Right lobe of liver (tissue), 4 donors: Measurements from ENCODE around the gene DGKI.

ENCODE experiments used
- POLR2A ChIP-seq: fragments of 450-650 bp; IDR thresholded peaks from one replicate; pipeline ENCODE4 v1.6.1; 2017; ENCODE audit warnings: antibody characterized with exemption, mild to moderate bottlenecking
- TF ChIP-seq, protein P1 (sequence below), 4 donors: fragments of 200-600 bp in 3 of 4; fragments of 450-650 bp in 1 of 4; IDR thresholded peaks; one replicate each; pipeline versions ENCODE4 v1.5.1 to v1.8.0; 2016 to 2022; ENCODE audit warnings: antibody characterized with exemption in 4 of 4, mild to moderate bottlenecking in 2 of 4
- donor health status: DM: no; HTN: no; CAD: no.
- donor health status: DM: no; HTN: no; CAD: no.
- donor health status: DM: no; HTN: yes; CAD: no.

DNA sequence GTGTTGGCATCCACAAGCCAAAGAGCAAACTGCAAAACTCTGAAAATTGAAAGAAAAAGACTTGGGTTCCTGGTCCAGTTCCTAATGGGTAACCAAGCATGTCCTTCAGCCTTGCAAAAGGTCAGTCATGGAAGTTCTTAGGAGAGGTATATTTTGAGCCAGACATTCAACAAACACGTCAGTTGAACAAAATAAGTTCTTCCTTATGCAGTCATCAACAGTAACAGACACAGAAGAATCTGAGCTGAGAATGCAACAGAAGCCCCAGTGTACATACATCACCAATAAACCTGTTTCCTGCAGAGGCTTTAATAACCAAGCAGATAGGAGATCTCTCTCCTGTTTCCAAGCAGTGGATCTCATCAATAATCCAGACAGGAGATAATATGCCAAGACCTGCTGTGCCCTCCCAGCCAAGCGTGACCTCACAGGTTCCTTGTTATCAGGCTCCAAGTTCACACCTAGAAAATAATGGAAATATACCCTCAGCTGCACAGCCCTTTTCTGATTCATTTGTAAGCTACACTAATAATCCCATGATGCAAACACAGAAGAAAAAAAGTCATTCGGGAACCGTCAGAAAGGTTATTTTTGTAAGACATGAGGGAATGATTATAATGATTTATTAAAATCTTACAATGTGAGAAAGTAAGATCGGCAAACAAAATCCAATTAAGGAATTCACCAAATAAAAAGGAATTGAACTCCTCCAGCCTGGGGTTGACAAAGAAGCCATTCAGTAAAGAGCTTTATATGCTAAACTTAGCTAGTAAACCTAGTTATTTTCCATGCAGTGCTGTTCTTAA, 90.7 kb downstream of the DGKI start:
- TF ChIP-seq, protein P1, sequence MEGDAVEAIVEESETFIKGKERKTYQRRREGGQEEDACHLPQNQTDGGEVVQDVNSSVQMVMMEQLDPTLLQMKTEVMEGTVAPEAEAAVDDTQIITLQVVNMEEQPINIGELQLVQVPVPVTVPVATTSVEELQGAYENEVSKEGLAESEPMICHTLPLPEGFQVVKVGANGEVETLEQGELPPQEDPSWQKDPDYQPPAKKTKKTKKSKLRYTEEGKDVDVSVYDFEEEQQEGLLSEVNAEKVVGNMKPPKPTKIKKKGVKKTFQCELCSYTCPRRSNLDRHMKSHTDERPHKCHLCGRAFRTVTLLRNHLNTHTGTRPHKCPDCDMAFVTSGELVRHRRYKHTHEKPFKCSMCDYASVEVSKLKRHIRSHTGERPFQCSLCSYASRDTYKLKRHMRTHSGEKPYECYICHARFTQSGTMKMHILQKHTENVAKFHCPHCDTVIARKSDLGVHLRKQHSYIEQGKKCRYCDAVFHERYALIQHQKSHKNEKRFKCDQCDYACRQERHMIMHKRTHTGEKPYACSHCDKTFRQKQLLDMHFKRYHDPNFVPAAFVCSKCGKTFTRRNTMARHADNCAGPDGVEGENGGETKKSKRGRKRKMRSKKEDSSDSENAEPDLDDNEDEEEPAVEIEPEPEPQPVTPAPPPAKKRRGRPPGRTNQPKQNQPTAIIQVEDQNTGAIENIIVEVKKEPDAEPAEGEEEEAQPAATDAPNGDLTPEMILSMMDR (IDR thresholded peaks at IDR 0.05), result no peak
- no peak for TF ChIP-seq POLR2A
